ENCODE results near the gene ZNF165. TPM values are rescaled to one million over a fixed set of nuclear protein-coding genes. Genes with fewer than 3 reads are reported as not detected.

The ZNF165 gene
- total and polyA plus RNA-seq, 8 donors: 2.4 to 4.2 (median 3.2) TPM

DNA sequence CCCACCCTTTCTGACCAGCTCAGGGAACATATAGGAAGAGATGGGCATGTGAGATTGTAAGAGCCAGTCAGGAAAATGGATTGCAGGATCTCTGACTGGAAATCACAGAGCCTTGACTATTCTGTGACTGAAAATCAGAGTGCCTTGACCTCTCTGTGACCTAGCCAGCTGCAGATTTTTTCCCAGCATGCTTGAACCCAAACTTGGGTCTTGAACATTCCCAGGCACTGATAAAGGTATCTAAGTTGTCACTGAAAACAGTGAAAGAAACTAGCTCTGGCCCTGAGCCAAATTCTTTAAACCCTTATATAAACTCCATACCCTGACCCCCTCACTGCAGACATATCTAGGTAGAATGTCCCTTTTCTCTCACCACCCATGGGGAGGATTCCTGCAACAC is 2.3 kb upstream of the ZNF165 start:
- Histone ChIP-seq H3K9me3 (no peaks in the 10 kb centered on the region), H3K4me1 (peaks cover 8 to 10% of the 10 kb centered on the region in 2 donors)
- ATAC-seq: no peak

DNA sequence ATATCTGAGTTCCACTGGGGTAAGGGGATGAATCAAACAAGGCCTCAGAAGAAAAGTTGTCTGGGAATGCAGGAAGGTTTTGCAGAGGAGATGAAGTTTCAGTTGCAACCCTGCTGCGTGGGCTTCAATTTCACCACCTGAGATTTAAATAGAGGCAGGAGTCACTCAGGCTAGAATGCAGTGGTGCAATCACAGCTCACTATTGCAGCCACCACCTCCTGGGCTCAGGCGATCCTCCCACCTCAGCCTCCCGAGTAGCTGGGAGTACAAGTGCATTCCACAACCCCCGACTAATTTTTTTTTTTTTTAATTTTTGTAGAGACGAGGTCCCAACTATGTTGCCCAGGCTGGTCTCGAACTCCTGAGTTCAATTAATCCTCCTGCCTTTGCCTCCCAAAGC is 1.5 kb upstream of the ZNF165 start:
- Histone ChIP-seq H3K27me3 (no peaks in the 10 kb centered on the region), H3K27ac (no peak overlapping the region), H3K36me3 (no peaks in the 10 kb centered on the region), H3K4me1 (peaks cover 8 to 10% of the 10 kb centered on the region in 2 donors), H3K9me3 (no peaks in the 10 kb centered on the region), H3K4me3 (no peak overlapping the region)
- intact Hi-C loops (cut with DNase I): no loop called here
- TF ChIP-seq, protein P1, sequence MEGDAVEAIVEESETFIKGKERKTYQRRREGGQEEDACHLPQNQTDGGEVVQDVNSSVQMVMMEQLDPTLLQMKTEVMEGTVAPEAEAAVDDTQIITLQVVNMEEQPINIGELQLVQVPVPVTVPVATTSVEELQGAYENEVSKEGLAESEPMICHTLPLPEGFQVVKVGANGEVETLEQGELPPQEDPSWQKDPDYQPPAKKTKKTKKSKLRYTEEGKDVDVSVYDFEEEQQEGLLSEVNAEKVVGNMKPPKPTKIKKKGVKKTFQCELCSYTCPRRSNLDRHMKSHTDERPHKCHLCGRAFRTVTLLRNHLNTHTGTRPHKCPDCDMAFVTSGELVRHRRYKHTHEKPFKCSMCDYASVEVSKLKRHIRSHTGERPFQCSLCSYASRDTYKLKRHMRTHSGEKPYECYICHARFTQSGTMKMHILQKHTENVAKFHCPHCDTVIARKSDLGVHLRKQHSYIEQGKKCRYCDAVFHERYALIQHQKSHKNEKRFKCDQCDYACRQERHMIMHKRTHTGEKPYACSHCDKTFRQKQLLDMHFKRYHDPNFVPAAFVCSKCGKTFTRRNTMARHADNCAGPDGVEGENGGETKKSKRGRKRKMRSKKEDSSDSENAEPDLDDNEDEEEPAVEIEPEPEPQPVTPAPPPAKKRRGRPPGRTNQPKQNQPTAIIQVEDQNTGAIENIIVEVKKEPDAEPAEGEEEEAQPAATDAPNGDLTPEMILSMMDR (IDR thresholded peaks at IDR 0.05): no peak
- no peak for DNase-seq
- no peak for ATAC-seq

More for the DNA sequence above, 2.3 kb upstream of the ZNF165 start:
- no peaks in the 10 kb centered on the region for H3K27me3 ChIP-seq
- intact Hi-C loops (cut with DNase I): no loop called here
- H3K36me3 ChIP-seq: no peaks in the 10 kb centered on the region
- TF ChIP-seq, protein P1 (IDR thresholded peaks at IDR 0.05): no peak
- no peak overlapping the region for H3K4me3 ChIP-seq
- DNase-seq: no peak
- no peak overlapping the region for H3K27ac ChIP-seq

DNA sequence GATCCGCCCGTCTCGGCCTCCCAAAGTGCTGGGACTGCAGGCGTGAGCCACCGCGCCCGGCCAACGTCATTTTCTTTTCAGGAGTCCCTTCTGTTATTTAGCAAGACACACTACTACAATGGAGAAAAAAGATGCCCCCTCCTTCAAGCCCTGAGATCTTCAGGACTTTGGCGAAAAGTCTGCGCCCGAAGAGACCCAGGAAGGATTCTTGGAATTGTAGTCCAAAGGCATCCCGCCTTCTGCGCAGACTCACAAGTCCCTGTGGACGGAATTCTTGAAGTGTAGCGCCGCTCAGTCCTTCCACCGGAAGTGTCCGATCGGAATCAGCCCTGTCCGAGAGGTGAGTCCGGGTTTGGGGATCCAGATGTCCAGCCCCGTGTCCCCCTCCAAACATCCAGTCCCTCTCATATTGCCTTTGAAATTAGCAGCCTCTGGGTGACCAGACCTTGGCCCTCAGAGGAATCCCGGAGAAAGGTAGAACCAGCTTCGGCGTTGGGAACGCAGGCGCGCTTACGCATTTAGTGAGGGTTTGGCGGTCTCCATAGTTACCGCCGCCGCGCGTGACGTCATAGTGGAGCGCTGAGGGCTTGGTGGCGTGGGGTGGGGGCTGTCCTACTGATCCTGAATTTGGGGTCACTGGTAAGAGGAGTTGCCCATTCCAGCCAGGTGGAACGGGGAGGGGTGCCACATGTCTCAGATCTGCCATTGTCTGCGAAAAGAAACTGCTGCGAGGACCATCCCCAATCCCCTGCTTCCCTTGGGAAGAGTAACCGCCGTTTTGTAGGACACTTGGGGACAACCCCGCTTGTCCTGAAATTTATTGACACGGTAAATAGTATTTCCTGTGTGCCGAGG is 490 bp downstream of the ZNF165 start:
- Histone ChIP-seq H3K4me1 (peaks cover 8 to 10% of the 10 kb centered on the region in 2 donors), H3K27me3 (no peaks in the 10 kb centered on the region), H3K9me3 (no peaks in the 10 kb centered on the region), H3K4me3 (peak overlapping the region; percentile 60 to 69), H3K36me3 (peaks cover 0 to 7% of the 10 kb centered on the region in 2 donors), H3K27ac (peak overlapping the region; percentile 84 to 88)
- intact Hi-C loops (cut with DNase I): no loop called here
- TF ChIP-seq, protein P1 (IDR thresholded peaks at IDR 0.05): no peak
- DNase-seq: peak; percentile 92 to 99 (median 94)
- peak; percentile 97 for ATAC-seq

DNA sequence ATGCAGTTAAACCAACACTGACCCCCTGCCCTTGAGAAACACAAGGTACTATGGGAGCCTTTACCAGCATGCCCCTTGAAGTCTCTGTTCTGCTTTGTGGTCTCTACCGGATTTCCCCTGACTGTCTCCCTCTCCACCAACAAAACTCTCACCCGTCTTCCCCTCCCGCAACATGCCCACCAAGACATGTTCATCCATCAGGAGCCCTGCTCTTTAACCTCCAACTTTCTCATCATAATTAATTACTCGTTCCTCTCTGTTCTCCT is 1.1 kb downstream of the ZNF165 start:
- H3K9me3 ChIP-seq: no peaks in the 10 kb centered on the region
- H3K36me3 ChIP-seq: peaks cover 0 to 13% of the 10 kb centered on the region in 2 donors
- H3K27ac ChIP-seq: peak overlapping the region; percentile 84 to 88
- ATAC-seq (peak; percentile 1), DNase-seq (no peak)
- H3K4me3 ChIP-seq: peak overlapping the region; percentile 60 to 69
- TF ChIP-seq, protein P1 (IDR thresholded peaks at IDR 0.05): no peak
- intact Hi-C loops (cut with DNase I): no loop called here
- peaks cover 8 to 10% of the 10 kb centered on the region in 2 donors for H3K4me1 ChIP-seq
- H3K27me3 ChIP-seq: no peaks in the 10 kb centered on the region

DNA sequence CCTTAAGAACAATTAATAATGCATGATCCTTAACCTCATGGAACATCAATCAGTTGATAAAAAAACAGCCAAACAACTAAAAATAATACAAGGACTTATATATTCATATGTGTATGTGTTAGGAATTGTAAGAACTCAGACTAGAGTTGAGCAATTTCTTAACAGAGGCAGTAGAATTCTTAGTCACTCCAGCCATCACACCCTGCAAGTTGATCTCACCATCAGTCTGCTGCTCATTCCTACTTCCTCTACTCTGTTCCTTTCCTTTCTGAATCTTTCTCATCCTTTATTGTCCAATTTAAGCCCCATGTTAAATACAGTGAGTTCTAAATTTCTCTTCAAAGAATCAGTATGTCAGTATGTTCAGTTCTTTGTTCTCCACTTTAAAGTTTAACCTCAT is 2.6 kb downstream of the ZNF165 start:
- intact Hi-C loops (cut with DNase I): no loop called here
- TF ChIP-seq, protein P1 (IDR thresholded peaks at IDR 0.05): no peak
- no peak for ATAC-seq

More for the DNA sequence above, 2.6 kb downstream of the ZNF165 start:
- Histone ChIP-seq H3K4me3 (no peak overlapping the region), H3K36me3 (peaks cover 0 to 28% of the 10 kb centered on the region in 2 donors), H3K27me3 (no peaks in the 10 kb centered on the region), H3K9me3 (peaks cover 0 to 4% of the 10 kb centered on the region in 2 donors), H3K27ac (no peak overlapping the region), H3K4me1 (peaks cover 8 to 10% of the 10 kb centered on the region in 2 donors)
- DNase-seq: no peak
